HG03159 (cell line): ENCODE results near the gene RAB31.

Experiments used
- ATAC-seq: cut with Tn5 transposase; IDR thresholded peaks from one replicate; pipeline ENCODE4 v1.9.1; 2021; ENCODE audit warnings: mild to moderate bottlenecking, moderate library complexity; ENCODE audit not compliant: unreplicated experiment

The RAB31 gene

DNA sequence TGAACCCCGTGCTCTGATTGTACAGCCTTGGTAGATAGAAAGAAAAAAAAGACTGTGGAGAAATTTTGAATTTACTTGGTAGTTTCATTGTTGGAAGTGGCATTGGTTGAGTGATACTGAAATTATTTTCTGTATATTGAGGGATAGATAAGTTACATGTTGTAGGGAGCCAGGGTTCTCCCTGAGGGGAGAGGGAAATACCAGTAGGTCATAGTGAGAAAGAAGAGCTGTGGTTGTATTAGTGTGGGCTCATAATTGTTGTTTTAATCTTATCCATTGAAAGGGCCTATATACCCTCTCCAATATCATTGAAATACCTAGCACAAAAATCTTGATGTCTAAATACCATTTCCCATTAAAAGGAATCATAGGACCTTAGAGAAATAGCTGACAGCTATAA is 16.9 kb upstream of the RAB31 start:
- no peak for ATAC-seq

DNA sequence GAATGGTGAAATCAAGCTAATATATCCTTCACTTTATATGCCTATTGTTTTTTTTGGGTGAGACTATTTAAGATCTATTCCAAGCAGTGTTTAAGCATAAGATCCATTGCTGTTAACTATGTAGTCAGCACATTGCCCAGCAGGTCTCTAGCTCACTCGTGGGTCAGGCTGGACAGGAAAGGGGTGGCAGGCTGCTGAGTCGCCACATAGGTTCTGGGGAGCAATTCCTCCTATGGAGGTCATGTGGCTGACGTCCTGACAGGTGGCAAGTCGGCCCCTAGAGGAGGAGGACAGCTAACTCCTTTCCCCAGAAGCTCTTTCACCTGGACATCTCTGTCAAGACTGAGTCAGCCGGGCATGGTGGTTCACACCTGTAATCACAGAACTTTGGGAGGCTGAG is 13.9 kb upstream of the RAB31 start:
- ATAC-seq, result no peak

DNA sequence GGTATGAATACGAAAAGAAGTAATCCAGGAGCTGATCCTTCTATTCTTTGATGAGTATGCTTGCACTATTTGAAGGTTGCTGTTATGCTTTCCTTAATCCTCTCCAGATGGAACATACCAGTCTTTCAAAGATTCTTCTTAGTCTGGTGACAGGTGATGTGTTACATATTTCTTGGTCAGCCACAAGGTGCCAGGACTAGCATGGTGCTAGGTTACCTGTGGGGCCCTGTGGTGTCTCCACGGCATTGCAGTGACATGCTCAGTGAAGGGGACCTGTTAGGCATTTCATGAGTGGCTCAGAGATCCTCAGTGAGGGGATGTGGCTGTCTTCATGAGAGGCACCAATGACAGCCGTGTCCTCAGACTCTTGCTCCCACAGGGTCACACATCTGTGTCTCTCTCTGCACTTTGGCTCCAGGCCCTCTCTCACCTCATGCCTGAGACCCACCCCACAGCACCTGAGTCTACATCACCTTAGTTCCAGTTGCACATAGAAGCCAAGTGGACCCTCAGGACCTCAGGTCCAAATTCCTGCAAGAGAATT is 13.1 kb upstream of the RAB31 start:
- no peak for ATAC-seq

DNA sequence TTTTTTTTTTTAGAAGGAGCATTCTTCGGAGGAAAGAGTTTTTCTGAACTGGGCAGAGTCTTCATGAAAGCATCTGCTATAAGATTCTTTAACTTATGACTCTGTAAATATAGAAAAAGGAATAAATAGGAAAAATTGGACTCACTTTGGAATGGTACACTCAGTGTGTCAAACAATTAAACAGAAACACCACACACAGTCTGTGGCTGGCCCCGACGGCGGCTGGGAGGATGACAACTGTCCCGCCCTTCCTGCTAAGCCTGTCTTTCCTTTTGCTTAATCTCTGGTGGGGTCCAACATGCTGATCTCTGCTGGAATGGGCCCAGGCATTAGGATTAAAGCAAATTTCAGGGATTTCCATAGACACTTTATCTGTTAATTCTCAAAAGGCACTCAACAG is 12.5 kb upstream of the RAB31 start:
- ATAC-seq, result no peak

DNA sequence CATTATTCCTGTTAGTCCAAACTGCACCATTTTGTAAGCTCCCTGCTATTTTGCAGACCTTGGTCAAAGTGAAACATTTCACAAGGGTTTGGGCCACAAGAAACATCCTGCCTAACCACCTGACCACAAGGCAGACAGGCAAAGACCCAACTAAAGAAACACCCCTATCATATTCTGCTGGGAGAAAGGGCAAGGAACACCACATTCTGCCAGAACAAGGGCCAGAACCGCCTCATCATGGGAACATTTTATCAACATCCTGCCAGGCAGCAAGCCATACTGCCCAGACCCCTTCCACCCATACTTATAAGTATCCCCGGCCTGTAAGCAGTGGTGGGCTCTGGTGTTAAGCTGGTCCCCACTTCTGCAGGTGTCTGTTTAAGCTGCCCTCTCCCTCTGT is 12.0 kb upstream of the RAB31 start:
- no peak for ATAC-seq

DNA sequence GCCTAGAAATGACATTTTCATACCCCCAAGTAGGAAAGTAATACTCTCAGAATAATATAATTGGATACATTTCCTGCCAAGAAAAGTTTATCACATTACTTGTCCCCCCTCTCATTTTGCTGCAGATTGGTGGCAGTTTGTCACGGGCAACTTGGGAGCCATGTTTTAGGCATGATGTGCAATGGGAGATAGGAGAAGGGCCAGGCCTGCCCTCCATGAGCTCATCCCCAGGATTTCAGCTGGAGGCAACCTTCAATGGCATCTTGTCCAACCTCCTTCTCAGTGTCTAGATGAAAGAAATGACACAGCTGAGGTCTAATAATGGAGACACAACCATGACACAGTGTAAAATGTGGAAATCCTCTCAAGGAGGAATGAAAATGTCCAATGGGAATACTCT is 11.4 kb upstream of the RAB31 start:
- ATAC-seq, result no peak

DNA sequence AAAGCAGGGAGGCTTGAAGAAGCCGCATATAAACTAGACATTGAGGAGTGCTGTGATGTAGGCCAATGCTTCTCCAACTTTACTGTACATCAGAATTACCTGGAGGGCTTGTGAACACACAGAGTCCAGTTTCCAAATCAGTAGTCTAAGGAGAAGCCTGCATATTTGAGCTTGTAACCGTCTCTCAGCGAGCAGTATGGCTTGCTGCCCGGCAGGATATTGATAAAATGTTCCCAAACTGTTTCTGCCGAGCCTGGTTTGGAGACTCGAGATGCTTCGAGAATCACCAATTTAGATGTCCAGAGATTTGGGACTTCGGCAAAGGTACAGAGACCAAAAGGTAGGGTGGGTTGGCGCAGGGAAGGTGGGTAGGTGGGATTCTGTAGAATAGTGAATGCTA is 11.0 kb upstream of the RAB31 start:
- no peak for ATAC-seq

DNA sequence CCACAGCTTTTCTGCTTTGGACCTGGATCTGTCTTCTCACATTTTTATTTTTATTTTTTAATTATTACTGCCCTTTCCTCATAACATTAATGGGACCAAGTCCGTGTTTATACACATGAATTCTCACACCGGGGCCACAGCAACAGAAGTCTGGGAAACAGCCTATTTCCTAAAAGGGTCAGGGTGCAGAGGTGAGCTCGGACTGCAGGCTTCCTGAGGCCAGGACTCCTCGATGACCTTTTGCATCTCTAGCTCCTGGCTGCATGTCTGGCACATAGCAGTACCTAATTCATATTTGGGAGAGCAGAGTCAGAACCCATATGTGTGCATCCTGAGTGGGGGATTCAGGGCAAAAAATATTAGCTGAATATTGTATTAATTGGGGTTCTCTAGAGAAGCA is 9.6 kb upstream of the RAB31 start:
- ATAC-seq, result no peak

DNA sequence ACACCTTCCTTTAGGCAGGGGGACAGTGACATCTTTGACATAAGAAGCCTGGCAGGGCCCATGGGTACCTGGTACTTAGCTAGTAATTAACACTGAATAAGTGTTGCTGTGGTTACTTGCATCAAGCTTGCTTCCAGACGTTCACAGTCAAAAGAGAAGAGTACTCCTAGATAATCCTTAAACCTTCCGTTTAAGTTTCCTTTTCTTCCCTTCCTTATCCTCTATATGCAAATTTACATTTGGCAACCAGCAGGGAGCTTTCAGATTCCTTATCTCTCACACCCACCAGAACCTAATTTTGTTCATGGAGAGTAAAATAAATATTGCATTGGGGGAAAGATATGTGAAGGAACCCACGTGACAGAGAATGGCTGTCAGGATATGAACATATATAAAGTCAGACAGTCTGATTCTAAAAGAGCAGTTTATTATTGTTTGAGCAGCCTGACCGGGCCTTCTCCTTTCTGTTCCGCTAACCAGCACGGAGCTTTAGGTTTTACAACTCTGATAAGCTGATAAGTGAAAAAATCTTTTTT is 7.8 kb upstream of the RAB31 start:
- ATAC-seq, result no peak

DNA sequence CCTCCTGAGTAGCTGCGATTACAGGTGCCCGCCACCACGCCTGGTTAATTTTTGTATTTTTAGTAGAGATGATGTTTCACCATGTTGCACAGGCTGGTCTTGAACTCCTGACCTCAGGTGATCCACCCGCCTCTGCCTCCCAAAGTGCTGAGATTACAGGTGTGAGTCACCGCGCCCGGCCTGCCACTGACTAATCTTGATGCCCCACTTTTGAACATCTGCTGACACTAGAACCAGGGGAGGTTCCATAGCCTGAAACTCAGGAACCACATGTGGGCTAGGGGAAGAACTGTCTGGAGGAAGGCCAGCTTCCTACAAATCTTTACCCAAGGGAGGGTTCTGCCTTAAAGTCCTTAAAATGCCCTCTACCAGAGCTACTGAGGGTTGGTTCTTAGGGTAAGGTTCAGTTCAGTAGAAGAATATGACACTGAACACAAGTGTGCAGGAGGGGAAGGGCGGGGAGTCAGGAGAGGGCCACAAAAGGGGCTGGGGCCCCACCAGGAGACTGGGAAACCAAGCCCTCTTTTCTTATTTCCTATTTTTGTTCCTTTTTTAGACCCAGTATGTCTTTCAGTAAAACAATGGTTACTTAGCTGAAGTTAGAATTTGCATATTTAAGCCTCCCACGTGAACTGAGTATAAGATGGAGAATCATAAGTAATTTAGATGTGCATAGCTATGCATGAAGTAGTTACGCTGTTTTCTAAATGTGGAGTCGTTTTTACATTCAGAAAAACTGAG is 6.3 kb upstream of the RAB31 start:
- no peak for ATAC-seq

DNA sequence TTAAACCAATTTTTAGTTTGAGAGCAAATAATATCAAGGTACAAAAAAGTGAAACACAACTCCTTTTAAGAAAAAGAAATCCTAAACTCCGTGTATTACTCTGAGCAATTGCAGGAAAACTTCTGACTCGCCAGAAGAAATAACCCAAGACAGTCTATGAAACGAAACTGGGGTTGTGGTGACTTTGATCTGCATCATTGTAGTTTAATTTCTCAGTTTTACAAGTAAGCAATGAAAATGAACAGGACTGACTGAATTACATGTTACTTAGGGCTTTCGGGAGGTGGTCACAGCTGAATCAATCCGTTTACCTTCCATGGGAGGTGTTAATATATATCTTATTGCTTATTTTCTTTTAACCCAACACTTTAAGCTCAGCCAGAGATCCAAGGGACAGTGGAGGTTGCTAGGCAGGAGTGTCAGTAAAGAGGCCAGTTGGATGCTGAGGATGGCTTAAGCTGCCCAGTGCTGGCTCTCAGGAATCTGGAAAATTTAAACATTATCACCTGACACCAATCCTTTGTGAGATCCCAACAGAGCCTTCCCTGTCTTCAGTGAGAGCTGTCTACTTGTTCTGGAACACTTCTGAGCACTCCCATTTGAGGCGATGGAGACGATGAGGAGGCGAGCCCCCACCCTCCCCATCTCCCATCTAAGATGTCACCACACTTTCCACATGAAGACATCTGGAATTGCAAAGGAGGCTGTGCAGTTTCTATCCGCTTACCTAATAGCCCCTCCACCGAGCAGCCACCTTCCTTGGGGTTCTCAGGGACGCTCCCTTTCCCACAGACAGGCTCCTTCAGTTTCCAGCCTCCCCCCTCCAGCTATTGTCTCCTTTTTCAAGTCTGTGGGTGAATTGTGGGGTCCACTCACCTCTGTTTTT is 3.6 kb upstream of the RAB31 start:
- ATAC-seq, result no peak

DNA sequence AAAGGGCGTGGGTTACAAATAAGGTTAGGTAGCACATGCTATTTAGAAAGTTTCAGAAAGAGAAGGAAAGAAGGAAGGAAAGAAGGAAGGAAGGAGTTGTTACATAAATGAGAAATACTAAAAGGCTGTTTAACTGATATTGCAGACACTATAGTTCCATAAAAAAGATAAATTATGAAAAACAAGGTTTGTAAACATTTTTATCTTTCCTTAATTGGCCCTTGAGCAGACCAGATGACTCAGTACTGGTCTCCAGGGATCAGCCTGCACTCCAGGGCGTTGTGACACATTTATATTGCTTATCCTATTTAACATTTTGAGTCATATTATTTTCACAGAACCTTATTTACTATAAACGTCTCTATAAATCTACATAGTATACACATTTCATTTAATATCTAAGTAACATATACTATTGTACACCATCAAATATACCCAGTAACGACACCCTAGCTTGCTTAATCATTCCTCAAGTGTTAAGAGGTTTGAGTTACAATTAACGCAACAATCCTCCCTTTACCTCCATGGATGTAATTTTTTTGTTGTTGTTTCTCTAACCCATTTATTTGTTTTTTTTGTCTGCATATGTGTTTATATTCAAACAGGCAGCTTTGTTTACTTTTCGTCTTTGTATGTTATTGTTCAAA is 2.8 kb upstream of the RAB31 start:
- no peak for ATAC-seq

DNA sequence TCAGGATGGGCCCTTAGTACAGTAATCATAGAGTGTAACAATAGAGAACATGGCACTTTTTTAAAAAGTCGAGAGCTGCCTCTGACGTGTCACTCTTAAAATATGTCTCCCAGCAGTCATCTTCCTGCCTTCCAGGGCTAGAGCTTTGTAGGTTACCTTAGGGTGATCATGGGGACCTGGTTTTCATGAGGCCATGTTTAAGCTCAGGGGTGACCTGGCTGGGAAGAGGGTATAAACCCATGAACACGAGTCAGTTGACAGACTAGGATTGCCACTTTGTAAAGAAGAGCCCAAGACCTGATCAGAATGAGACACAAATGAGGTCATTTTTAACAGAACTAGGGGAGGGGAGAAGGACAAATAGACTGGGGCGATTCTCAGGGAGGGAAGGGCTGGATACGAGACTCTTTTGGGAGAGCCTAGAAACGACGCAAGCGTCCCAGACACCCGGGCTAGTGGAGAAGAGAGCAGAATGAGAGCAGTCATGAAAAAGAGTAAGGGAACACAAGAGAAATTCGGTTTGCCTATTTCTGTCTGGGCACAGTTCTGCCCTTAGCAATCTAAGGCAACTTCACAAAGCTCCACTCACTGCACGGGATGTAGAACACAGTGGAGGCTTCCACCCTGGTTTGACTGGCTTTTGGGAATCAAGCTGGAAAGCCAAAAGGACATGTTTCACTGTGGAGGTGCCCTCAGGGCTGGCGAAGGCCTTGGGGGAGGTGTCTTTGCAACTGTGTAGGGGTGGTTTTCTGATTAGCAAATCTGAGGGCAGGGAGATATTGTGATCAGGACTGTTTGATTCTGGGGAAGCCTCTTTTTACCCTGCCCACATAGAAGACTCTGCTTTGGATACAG is 1.8 kb upstream of the RAB31 start:
- ATAC-seq, result no peak

DNA sequence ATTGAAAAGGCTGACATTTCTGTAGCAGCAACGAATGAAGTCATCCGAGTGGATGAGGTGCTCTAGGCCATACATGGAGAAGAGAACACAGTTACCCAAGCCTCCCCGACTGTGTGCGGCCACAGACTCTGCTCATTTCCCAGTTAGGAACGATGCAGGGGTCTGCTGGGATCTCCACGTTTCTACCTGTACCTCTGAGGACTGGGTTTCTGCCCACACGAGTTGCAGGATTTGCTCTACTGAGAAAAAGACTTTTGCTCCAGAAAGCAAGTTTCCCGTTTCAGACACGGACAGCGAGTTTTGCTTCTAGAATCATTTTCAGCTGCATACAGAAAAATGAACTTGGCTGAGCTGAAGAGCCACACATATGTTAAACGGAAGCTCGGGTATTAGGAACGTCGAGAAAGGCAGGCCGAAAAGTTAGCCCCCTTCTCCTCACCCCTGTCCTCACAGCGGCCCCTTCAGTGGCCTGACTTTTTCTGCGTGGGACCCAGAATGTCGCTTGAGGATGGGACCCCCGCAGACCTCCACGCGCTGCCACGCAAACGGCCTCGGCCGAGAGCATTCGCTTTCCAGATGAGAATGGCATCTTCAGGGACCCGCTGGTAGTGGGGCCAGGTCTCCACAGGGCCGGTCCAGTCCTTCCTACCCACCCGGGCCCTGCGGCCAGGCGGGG is 582 bp upstream of the RAB31 start:
- no peak for ATAC-seq

DNA sequence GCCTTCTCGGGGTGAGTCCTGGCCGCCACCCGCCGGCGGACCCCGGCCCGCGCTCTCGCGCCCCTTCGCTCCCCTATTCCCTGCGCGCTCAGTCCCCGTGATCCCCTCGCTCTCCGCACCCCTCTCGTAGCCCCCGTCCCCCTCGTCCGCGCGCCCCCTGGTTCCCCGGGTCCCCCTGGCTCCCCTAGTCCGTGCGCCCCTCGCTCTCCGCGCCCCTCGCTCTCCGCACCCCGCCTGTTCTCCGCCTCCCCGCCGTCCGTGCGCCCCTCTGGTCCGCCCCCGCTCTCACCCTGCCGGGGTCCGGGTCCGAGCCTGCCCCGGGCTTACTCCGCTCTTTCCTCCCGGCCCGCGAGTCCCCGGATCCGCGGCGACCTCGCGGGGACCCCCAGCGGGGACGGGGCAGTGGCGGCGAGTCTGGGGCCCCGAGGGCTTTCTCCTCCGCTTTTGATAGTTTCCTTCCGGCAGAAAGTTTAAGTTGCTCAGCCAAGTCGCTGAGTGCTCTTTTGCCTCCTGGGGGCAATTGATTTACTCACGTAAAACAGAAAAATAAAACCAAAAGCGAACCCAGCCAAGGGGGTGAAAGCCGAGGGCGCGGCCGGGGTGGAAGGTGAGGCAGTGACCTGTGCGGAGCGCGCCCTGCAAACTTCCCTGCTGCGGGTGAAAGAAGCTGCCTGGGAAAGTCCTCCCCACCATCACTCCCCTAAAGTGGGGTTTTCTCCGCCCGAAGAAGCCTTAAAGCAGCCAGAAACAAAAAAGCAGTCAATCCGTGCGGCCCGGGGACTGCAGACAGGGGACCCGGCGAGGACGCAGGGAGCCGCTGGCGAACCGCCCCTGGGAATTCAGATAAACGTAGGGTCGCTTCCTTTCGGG is 568 bp downstream of the RAB31 start:
- no peak for ATAC-seq

DNA sequence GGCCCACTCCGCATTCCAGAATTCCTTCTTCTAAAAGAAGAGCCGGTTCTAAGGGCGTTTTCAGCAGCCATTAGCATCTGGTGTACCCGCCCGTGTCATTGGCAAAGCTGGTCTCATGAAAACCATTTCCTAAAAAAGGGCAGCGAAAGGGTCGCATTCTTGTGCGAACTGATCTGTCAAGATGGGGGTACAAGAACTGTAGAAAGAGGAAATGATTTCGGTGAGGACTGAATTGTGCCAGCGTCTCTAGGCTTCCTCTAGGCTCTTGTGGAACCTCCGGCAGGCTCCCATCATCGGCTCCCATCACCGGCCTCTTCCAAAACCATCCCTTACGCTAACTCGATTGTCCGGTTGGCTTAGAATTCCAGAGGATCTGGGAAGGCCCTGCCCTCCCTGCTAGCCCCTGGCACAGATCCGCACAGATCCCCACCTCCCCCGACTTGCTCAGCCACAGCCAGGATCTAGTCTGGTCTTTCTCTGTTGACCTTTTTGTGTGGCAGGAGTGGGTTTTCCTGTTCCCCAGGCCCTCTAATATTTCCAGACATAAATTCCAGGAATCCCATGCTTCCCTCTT is 1.3 kb downstream of the RAB31 start:
- no peak for ATAC-seq

DNA sequence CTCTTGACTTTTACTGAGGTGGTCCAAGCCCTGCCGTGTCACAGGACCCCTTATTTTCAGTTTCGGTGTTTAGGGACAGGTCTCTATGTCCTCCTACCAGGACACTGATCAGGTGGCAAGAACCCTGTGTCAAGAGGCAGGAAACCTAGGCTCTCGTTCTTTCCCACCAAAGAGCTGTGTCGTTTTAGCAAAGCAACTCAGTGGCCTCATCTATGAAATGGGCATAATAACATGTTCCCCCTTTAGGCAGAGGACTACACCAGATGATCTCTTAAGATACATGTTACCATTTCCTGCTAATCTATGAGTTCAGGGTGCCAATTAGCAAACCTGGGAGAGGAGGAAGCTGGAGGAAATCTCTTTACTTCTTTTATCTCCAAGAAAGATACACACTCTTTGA is 1.9 kb downstream of the RAB31 start:
- ATAC-seq, result no peak

DNA sequence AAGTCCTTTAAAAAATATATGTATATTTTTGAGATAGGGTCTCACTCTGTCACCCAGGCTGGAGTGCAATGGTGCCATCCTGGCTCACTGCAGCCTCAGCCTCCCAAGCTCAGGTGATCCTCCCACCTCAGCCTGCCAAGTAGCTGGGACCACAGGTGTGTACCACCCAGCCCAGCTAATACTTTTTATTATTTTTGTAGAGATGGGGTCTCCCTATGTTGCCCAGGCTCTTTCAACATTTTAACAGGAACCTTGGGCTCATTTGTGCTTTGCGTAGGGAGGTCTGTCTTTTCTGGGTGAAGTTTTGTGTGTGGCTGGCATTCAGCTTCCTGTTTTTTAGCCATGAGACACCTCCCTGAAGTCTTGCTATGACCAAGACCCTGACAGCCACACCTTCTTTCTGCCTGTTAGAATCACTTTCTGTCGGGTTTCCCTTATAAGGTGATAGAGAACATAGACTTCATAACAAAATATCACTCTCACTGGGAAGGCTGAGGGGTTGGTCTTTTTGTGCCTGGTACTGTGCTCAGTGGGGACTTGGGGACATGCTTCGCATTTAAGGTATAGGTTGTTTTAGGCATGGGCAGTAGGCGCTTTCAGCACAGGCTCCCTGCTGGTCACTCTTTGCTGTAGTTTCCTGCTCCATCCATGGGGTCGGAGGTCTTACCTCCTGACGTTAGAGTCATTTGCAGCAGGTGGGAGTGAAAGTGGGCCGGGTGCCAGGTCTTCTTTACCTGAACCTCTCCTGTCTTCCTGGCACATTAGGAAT is 3.4 kb downstream of the RAB31 start:
- peak; percentile 58 for ATAC-seq
